ENCODE results near the gene ADPRS.

GRCh38 chr1:36088577-36089392, at the start of gene ADPRS:
- peak; percentile 85 for TF ChIP-seq CTCF (conservative IDR thresholded peaks at IDR 0.05; ENCODE audit: low read length)
- TF ChIP-seq EZH2phosphoT487 (IDR thresholded peaks at IDR 0.05; ENCODE audit: borderline replicate concordance), result no peak

All from Loucy (cell line).